Measurements from ENCODE around the gene NF1.

DNA sequence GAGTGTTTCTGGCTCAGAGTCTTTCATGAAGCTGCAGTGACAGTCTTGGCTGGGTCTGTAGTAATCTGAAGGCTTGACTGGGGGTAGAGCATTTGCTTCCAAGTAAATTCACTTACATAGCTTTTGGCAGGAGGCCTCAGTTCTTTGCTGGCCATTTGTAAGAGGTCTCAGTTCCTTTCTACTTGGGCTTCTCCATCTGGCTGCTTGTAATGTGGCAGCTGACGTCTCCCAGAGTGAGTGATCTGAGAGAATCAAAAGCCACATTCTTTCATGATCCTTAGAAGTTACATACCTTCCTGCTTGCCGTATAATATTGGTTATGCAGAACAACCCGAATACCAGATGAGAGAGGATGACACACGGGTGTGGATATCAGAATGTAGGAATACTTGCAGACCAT lies 39.8 kb downstream of the NF1 start:
- TF ChIP-seq, protein P1, sequence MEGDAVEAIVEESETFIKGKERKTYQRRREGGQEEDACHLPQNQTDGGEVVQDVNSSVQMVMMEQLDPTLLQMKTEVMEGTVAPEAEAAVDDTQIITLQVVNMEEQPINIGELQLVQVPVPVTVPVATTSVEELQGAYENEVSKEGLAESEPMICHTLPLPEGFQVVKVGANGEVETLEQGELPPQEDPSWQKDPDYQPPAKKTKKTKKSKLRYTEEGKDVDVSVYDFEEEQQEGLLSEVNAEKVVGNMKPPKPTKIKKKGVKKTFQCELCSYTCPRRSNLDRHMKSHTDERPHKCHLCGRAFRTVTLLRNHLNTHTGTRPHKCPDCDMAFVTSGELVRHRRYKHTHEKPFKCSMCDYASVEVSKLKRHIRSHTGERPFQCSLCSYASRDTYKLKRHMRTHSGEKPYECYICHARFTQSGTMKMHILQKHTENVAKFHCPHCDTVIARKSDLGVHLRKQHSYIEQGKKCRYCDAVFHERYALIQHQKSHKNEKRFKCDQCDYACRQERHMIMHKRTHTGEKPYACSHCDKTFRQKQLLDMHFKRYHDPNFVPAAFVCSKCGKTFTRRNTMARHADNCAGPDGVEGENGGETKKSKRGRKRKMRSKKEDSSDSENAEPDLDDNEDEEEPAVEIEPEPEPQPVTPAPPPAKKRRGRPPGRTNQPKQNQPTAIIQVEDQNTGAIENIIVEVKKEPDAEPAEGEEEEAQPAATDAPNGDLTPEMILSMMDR (IDR thresholded peaks at IDR 0.05) = no peak
- TF ChIP-seq EP300 (IDR thresholded peaks at IDR 0.05) = no peak

Data from tibial nerve (tissue), 4 donors.